Liver (tissue), 9 donors: ENCODE results near the gene PIKFYVE. TPM values are rescaled to one million over a fixed set of nuclear protein-coding genes. Genes with fewer than 3 reads are reported as not detected.

Experiments
- DNase-seq: peaks from one replicate; pipeline ENCODE4 v3.0.0-alpha.2; 2017; ENCODE audit warnings: low spot score
- H3K27ac ChIP-seq, 2 donors: one replicate each; pipeline ENCODE4 v1.7.0; 2013; ENCODE audit warnings: inconsistent platforms in 2 of 2, low read length in 2 of 2, control low read depth in 1 of 2, low read depth in 1 of 2, mild to moderate bottlenecking in 1 of 2
- H3K27me3 ChIP-seq, 4 donors: one replicate each; pipeline versions ENCODE4 v1.6.1 to v1.7.0; 2013; ENCODE audit warnings: low read length in 3 of 4, inconsistent platforms in 1 of 4, mild to moderate bottlenecking in 1 of 4, moderate library complexity in 1 of 4; ENCODE audit not compliant: control insufficient read depth in 4 of 4, insufficient read depth in 4 of 4
- H3K36me3 ChIP-seq, 4 donors: one replicate each; pipeline versions ENCODE4 v1.6.1 to v1.7.0; 2013; ENCODE audit warnings: low read length in 3 of 4, mild to moderate bottlenecking in 3 of 4, low read depth in 1 of 4, moderate library complexity in 1 of 4; ENCODE audit not compliant: control insufficient read depth in 4 of 4, insufficient read depth in 3 of 4
- H3K4me1 ChIP-seq, 4 donors: one replicate each; pipeline versions ENCODE4 v1.6.1 to v1.7.0; 2013; ENCODE audit warnings: low read length in 3 of 4, mild to moderate bottlenecking in 3 of 4, moderate library complexity in 1 of 4; ENCODE audit not compliant: control insufficient read depth in 4 of 4, insufficient read depth in 4 of 4
- H3K4me3 ChIP-seq, 3 donors: one replicate each; pipeline versions ENCODE4 v1.6.1 to v1.7.0; 2013; ENCODE audit warnings: low read length in 3 of 3, control low read depth in 1 of 3, low read depth in 1 of 3, mild to moderate bottlenecking in 1 of 3
- H3K9ac ChIP-seq, 2 donors: one replicate each; pipeline ENCODE4 v1.7.0; 2013; ENCODE audit warnings: low read length in 2 of 2, mild to moderate bottlenecking in 2 of 2, moderate library complexity in 2 of 2, control low read depth in 1 of 2, low read depth in 1 of 2
- H3K9me3 ChIP-seq, 4 donors: one replicate each; pipeline versions ENCODE4 v1.6.1 to v1.7.0; 2013; ENCODE audit warnings: low read length in 3 of 4; ENCODE audit not compliant: control insufficient read depth in 4 of 4
- ATF3 ChIP-seq: IDR thresholded peaks from 2 replicates; pipeline ENCODE4 v1.6.1; 2016; ENCODE audit warnings: antibody characterized with exemption
- CTCF ChIP-seq: fragments of 150-350 bp; IDR thresholded peaks from 2 replicates; pipeline ENCODE4 v1.5.1; 2017; ENCODE audit warnings: improper control_type of control experiment, low read depth, low read length; ENCODE audit not compliant: missing input control
- EGR1 ChIP-seq, 2 donors: IDR thresholded peaks; 2 replicates each; pipeline ENCODE4 v1.6.1; 2016 to 2018; ENCODE audit warnings: antibody characterized with exemption in 2 of 2, low read depth in 2 of 2
- FOXA1 ChIP-seq: IDR thresholded peaks from 2 replicates; pipeline ENCODE4 v1.6.1; 2016; ENCODE audit warnings: antibody characterized with exemption
- FOXA2 ChIP-seq: IDR thresholded peaks from 2 replicates; pipeline ENCODE4 v1.6.1; 2016; ENCODE audit warnings: antibody characterized with exemption
- GABPA ChIP-seq, 2 donors: IDR thresholded peaks in 1 of 2; conservative IDR thresholded peaks in 1 of 2; 2 replicates each; pipeline ENCODE4 v1.6.1; 2016; ENCODE audit warnings: antibody characterized with exemption in 2 of 2, mild to moderate bottlenecking in 1 of 2, moderate library complexity in 1 of 2
- HNF4A ChIP-seq, 2 donors: conservative IDR thresholded peaks; 2 replicates each; pipeline ENCODE4 v1.6.1; 2016; ENCODE audit warnings: antibody characterized with exemption in 2 of 2, mild to moderate bottlenecking in 2 of 2
- HNF4G ChIP-seq: IDR thresholded peaks from 2 replicates; pipeline ENCODE4 v1.6.1; 2016; ENCODE audit warnings: antibody characterized with exemption
- JUND ChIP-seq, 2 donors: IDR thresholded peaks; 2 replicates each; pipeline ENCODE4 v1.6.1; 2016; ENCODE audit warnings: antibody characterized with exemption in 2 of 2
- MAX ChIP-seq: IDR thresholded peaks from 2 replicates; pipeline ENCODE4 v1.6.1; 2016; ENCODE audit warnings: antibody characterized with exemption
- NR2F2 ChIP-seq: IDR thresholded peaks from 2 replicates; pipeline ENCODE4 v1.6.1; 2016; ENCODE audit warnings: antibody characterized with exemption
- RAD21 ChIP-seq, 2 donors: IDR thresholded peaks; 2 replicates each; pipeline ENCODE4 v1.6.1; 2016; ENCODE audit warnings: antibody characterized with exemption in 2 of 2, mild to moderate bottlenecking in 2 of 2
- REST ChIP-seq: IDR thresholded peaks from 2 replicates; pipeline ENCODE4 v1.6.1; 2016; ENCODE audit warnings: antibody characterized with exemption, mild to moderate bottlenecking
- RXRA ChIP-seq, 2 donors: IDR thresholded peaks; 2 replicates each; pipeline ENCODE4 v1.6.1; 2017 to 2018; ENCODE audit warnings: antibody characterized with exemption in 2 of 2, mild to moderate bottlenecking in 1 of 2
- SP1 ChIP-seq: IDR thresholded peaks from 2 replicates; pipeline ENCODE4 v1.6.1; 2018; ENCODE audit warnings: antibody characterized with exemption, mild to moderate bottlenecking
- TAF1 ChIP-seq: conservative IDR thresholded peaks from 2 replicates; pipeline ENCODE4 v1.6.1; 2016; ENCODE audit warnings: antibody characterized with exemption, mild to moderate bottlenecking
- YY1 ChIP-seq: IDR thresholded peaks from 2 replicates; pipeline ENCODE4 v1.6.1; 2016; ENCODE audit warnings: antibody characterized with exemption, mild to moderate bottlenecking
- ZBTB33 ChIP-seq: IDR thresholded peaks from 2 replicates; pipeline ENCODE4 v1.6.1; 2016; ENCODE audit warnings: antibody characterized with exemption
- WGBS: extraction: QIAGEN DNeasy Blood & Tissue Kit; methylation state at CpG from one replicate; pipeline ENCODE4 v1.1.7; 2013; 5-methylcytosine and 5-hydroxymethylcytosine counted together
- polyA plus RNA-seq, 2 donors: library from polyadenylated mRNA; stranded (reverse) in 1 of 2; unstranded in 1 of 2; fragments of 200-250 nt in 1 of 2; fragments of >200 nt in 1 of 2; fragmentation: Nextera tagmentation in 1 of 2; extraction: Ambion mirVana in 1 of 2; gene quantifications; one replicate each; pipeline versions ENCODE4 v1.2.1 to v1.2.3, GENCODE V29; 2013 to 2015
- total RNA-seq, 2 donors: library from RNA; depleted of rRNA; stranded (reverse); fragments of >200 nt; gene quantifications; one replicate each; pipeline ENCODE4 v1.2.3, GENCODE V29; 2014
- donor health status: healthy.
- donor health status: healthy.
- donor health status: healthy.
- donor health status: healthy.
- donor health status: healthy.

The PIKFYVE gene
- total and polyA plus RNA-seq, 4 donors = 3.5 to 23.1 (median 9.1) TPM

GRCh38 chr2:208300847-208301618 is 35.0 kb downstream of the PIKFYVE start:
- H3K4me3 ChIP-seq = no peak overlapping the region
- TF ChIP-seq SP1 (no peak), NR2F2 (no peak), RXRA (IDR thresholded peaks at IDR 0.05) (no peak), GABPA (IDR thresholded peaks at IDR 0.05 in 1 of 2, conservative IDR thresholded peaks at IDR 0.05 in 1 of 2) (no peak), FOXA1 (no peak), YY1 (no peak), HNF4G (no peak), ATF3 (no peak), JUND (IDR thresholded peaks at IDR 0.05) (no peak), CTCF (no peak), EGR1 (IDR thresholded peaks at IDR 0.05; ENCODE audit: low read depth in 2 of 2) (no peak), HNF4A (conservative IDR thresholded peaks at IDR 0.05) (no peak), RAD21 (IDR thresholded peaks at IDR 0.05) (no peak), REST (no peak), FOXA2 (no peak), TAF1 (no peak), ZBTB33 (no peak), MAX (no peak)
- H3K27me3 ChIP-seq = no peaks in the 10 kb centered on the region
- 97% methylated on average over 5 of the region's 5 CpGs for WGBS
- H3K4me1 ChIP-seq = no peaks in the 10 kb centered on the region
- H3K9ac ChIP-seq = no peak overlapping the region
- H3K36me3 ChIP-seq = peaks cover 6 to 48% (median 46%) of the 10 kb centered on the region in 4 donors
- H3K9me3 ChIP-seq = no peaks in the 10 kb centered on the region
- H3K27ac ChIP-seq = no peak overlapping the region
- no peak for DNase-seq
